Left ventricle myocardium inferior (tissue), 1 donor: Measurements from ENCODE around the gene ACVR1. TPM values are rescaled to one million over a fixed set of nuclear protein-coding genes. Genes with fewer than 3 reads are reported as not detected.

Experiments
- DNase-seq: peaks from one replicate; pipeline ENCODE4 v3.0.0-alpha.2; 2020
- H3K27ac ChIP-seq: fragments of 200-600 bp; replicated peaks from 2 replicates; pipeline ENCODE4 v1.8.0; 2021
- H3K27me3 ChIP-seq: fragments of 200-600 bp; 2 replicates; pipeline ENCODE4 v1.8.0; 2021; ENCODE audit warnings: low read depth
- H3K36me3 ChIP-seq: fragments of 200-600 bp; 2 replicates; pipeline ENCODE4 v1.8.0; 2021
- H3K4me1 ChIP-seq: fragments of 200-600 bp; 2 replicates; pipeline ENCODE4 v1.8.0; 2021
- H3K4me3 ChIP-seq: fragments of 200-600 bp; 2 replicates; pipeline ENCODE4 v1.8.0; 2021; ENCODE audit warnings: mild to moderate bottlenecking, moderate library complexity
- H3K9me3 ChIP-seq: fragments of 200-600 bp; replicated peaks from 2 replicates; pipeline ENCODE4 v1.8.0; 2021
- intact Hi-C: fragments of 100-400 bp; cut with micrococcal nuclease; formaldehyde crosslinking; loops from one replicate; pipeline ENCODE4 v1.11.0; 2022
- total RNA-seq: library from RNA; stranded (reverse); fragmentation: NEBNext Ultra II Directional; extraction: Animal tissue kit (Norgen Biotek cat#: 25700); gene quantifications from one replicate; pipeline ENCODE4 v1.2.1, GENCODE V29; 2021
- TF ChIP-seq, protein P1 (sequence below): fragments of 200-600 bp; IDR thresholded peaks from 2 replicates; pipeline ENCODE4 v1.8.0; 2021; ENCODE audit warnings: antibody characterized with exemption, mild to moderate bottlenecking, borderline replicate concordance
- donor health status: DM: no; HTN: yes; CAD: no; lungs with severe emphysema.

The ACVR1 gene
- total RNA-seq, 1 donor from 2014 or later = 30.6 TPM

DNA sequence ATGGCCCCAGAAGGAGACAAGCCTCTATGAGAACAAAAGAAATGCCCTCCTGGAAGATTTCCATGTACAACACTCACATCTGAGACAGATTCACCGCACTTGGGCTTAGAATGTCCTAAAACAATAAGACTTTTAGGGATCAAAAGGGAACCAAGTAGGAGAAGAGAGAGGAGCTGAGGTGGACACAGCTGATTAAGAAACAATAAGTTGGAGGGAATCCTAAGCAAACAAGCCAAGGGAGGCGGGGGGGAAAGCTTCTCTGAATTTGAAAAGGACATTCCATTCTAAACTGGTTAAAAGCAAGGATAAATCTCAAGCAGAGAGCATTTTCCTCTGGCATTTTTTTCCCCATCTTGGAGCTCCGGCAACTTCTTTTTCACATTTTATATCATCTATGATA lies 9.9 kb downstream of the ACVR1 start:
- H3K4me1 ChIP-seq = peaks cover 59% of the 10 kb centered on the region

DNA sequence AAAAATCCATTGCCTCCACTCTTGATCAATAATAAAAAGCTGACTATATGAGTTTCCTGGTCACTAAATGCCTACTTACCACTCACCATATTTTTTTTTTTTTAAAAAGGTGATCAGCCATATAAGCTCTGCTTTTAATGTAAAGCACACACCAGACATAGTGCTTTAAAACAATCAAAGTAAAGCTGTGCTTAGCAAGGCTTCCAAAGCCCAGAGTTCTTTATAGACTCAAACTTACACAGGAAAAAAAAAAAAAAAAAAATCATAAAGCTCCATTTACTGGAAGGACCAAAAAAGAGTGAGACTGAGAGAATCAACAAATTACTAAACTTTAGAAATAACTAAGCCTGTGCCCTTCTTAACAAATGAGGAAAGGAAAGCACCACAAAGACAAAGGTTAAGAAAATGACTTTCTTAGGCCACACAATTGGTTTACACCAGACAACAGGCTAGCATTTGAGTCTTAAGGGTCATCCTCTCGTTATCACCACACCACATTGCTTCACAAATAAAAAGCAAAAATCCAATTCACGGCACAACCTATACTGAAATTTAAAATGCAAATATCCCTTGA lies 11.2 kb downstream of the ACVR1 start:
- H3K9me3 ChIP-seq = no peaks in the 10 kb centered on the region
- intact Hi-C loops = no loop called here
- H3K27me3 ChIP-seq = no peaks in the 10 kb centered on the region
- no peak overlapping the region for H3K4me3 ChIP-seq
- peaks cover under 1% of the 10 kb centered on the region for H3K36me3 ChIP-seq
- H3K27ac ChIP-seq = no peak overlapping the region
- H3K4me1 ChIP-seq = peaks cover 66% of the 10 kb centered on the region
- DNase-seq = no peak
- TF ChIP-seq, protein P1, sequence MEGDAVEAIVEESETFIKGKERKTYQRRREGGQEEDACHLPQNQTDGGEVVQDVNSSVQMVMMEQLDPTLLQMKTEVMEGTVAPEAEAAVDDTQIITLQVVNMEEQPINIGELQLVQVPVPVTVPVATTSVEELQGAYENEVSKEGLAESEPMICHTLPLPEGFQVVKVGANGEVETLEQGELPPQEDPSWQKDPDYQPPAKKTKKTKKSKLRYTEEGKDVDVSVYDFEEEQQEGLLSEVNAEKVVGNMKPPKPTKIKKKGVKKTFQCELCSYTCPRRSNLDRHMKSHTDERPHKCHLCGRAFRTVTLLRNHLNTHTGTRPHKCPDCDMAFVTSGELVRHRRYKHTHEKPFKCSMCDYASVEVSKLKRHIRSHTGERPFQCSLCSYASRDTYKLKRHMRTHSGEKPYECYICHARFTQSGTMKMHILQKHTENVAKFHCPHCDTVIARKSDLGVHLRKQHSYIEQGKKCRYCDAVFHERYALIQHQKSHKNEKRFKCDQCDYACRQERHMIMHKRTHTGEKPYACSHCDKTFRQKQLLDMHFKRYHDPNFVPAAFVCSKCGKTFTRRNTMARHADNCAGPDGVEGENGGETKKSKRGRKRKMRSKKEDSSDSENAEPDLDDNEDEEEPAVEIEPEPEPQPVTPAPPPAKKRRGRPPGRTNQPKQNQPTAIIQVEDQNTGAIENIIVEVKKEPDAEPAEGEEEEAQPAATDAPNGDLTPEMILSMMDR = no peak

More for the DNA sequence above, 9.9 kb downstream of the ACVR1 start:
- intact Hi-C loops = no loop called here
- Histone ChIP-seq H3K27ac (no peak overlapping the region), H3K9me3 (no peaks in the 10 kb centered on the region), H3K4me3 (no peak overlapping the region), H3K27me3 (no peaks in the 10 kb centered on the region), H3K36me3 (no peaks in the 10 kb centered on the region)
- TF ChIP-seq, protein P1 = no peak
- DNase-seq = no peak

DNA sequence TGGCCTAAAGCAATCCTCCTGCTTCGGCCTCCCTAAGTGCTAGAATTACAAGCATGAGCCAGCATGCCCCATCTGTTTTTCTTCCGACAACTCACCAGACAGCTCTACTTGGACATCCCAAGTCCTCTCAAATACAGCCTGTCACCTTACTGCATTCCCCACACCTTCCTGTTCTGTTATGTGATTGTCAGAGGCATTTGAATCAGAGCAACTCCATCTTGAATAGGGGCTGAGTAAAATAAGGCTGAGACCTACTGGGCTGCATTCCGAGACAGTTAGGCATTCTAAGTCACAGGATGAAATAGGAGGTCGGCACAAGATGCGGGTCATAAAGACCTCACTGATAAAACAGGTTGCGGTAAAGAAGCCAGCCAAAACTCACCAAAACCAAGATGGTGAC lies 17.3 kb downstream of the ACVR1 start:
- Histone ChIP-seq H3K36me3 (peaks cover 18% of the 10 kb centered on the region), H3K9me3 (no peaks in the 10 kb centered on the region), H3K27me3 (no peaks in the 10 kb centered on the region), H3K4me1 (peaks cover 23% of the 10 kb centered on the region), H3K4me3 (no peak overlapping the region), H3K27ac (no peak overlapping the region)
- no peak for DNase-seq
- TF ChIP-seq, protein P1 = no peak
- intact Hi-C loops = no loop called here

DNA sequence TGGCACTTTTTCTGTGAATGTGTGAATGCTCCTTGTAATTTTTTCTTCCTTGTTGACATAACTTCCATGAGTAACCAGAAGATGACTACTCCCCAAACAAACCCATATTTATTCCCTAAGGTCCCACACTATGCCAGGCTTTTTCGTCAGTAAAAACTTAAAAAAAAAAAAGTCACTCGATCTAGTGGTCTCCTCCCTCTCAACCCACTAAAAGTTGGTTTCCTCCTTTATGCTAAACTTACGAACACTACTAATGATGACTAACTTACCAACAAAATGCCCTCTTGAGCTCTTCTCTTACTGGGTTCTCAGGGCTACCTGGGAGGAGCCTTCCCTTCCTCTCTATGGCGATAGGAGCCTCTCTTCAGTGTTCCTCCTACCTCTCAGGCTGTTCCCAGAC lies 18.2 kb downstream of the ACVR1 start:
- no peak overlapping the region for H3K4me3 ChIP-seq

DNA sequence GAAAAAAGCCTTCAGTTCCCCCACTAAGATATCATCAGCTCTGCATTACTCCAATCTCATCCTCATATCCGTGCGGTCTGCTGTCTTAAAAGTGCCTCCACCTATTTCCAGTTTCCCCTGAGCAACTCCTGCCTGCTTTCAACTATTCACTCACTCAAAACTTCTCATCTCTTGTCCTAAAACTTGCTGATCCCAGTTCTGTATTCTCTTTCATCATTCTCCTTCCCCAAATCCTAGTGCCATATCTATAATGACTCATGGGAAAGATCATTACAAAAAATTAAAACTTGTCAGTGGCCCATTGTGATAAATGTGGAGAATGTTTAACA lies 20.0 kb downstream of the ACVR1 start:
- no peak for DNase-seq
- Histone ChIP-seq H3K4me1 (peaks cover 34% of the 10 kb centered on the region), H3K27ac (no peak overlapping the region), H3K27me3 (no peaks in the 10 kb centered on the region), H3K4me3 (no peak overlapping the region), H3K9me3 (no peaks in the 10 kb centered on the region), H3K36me3 (peaks cover 18% of the 10 kb centered on the region)
- intact Hi-C loops = no loop called here
- TF ChIP-seq, protein P1 = no peak

More for the DNA sequence above, 18.2 kb downstream of the ACVR1 start:
- TF ChIP-seq, protein P1 = no peak
- no peak for DNase-seq
- intact Hi-C loops = no loop called here
- Histone ChIP-seq H3K36me3 (peaks cover 18% of the 10 kb centered on the region), H3K27ac (no peak overlapping the region), H3K9me3 (no peaks in the 10 kb centered on the region), H3K4me1 (peaks cover 32% of the 10 kb centered on the region), H3K27me3 (no peaks in the 10 kb centered on the region)
